Lower lobe of right lung (tissue), 2 donors: ENCODE data around the gene NME7. TPM values are rescaled to one million over a fixed set of nuclear protein-coding genes. Genes with fewer than 3 reads are reported as not detected.

ENCODE experiments used
- ATAC-seq, 2 donors: fragments of 200-7000 bp; cut with Tn5 transposase; one replicate each; pipeline ENCODE4 v1.9.1; 2020 to 2022; ENCODE audit warnings: mild to moderate bottlenecking in 2 of 2, moderate library complexity in 2 of 2
- DNase-seq: peaks from one replicate; pipeline ENCODE4 v3.0.0-alpha.2; 2020
- H3K27ac ChIP-seq: fragments of 200-600 bp; one replicate; pipeline ENCODE4 v1.8.0; 2022
- H3K27me3 ChIP-seq: fragments of 200-600 bp; one replicate; pipeline ENCODE4 v1.8.0; 2022; ENCODE audit warnings: low read depth
- H3K36me3 ChIP-seq: fragments of 200-600 bp; one replicate; pipeline ENCODE4 v1.8.0; 2022; ENCODE audit warnings: mild to moderate bottlenecking
- H3K4me1 ChIP-seq: fragments of 200-600 bp; one replicate; pipeline ENCODE4 v1.8.0; 2022
- H3K4me3 ChIP-seq: fragments of 200-600 bp; one replicate; pipeline ENCODE4 v1.8.0; 2022; ENCODE audit warnings: mild to moderate bottlenecking
- H3K9me3 ChIP-seq: fragments of 200-600 bp; one replicate; pipeline ENCODE4 v1.8.0; 2022
- CTCF ChIP-seq: fragments of 200-600 bp; IDR thresholded peaks from one replicate; pipeline ENCODE4 v1.8.0; 2022; ENCODE audit warnings: antibody characterized with exemption, mild to moderate bottlenecking
- intact Hi-C: fragments of 100-400 bp; cut with DNase I; formaldehyde crosslinking; loops from one replicate; pipeline ENCODE4 v1.11.0; 2022
- total RNA-seq: library from RNA; stranded (reverse); fragmentation: NEBNext Ultra II Directional; extraction: Animal tissue kit (Norgen Biotek cat#: 25700); gene quantifications from one replicate; pipeline ENCODE4 v1.2.1, GENCODE V29; 2021
- donor health status: DM: no; HTN: yes; CAD: no; lungs with severe emphysema.

Gene NME7
- total RNA-seq, 1 donor from 2014 or later: 17.3 TPM

GRCh38 chr1:169202791-169203665 lies 164.6 kb downstream of the NME7 start:
- ATAC-seq: no peak
- TF ChIP-seq CTCF: no peak
- Histone ChIP-seq H3K27ac (no peak overlapping the region), H3K27me3 (no peaks in the 10 kb centered on the region), H3K36me3 (no peaks in the 10 kb centered on the region), H3K4me3 (no peak overlapping the region), H3K4me1 (no peaks in the 10 kb centered on the region), H3K9me3 (no peaks in the 10 kb centered on the region)
- intact Hi-C loops: no loop called here
- DNase-seq: no peak

GRCh38 chr1:169201084-169201619 lies 166.4 kb downstream of the NME7 start:
- no peaks in the 10 kb centered on the region for H3K4me1 ChIP-seq
- intact Hi-C loops: no loop called here
- TF ChIP-seq CTCF: no peak
- H3K9me3 ChIP-seq: no peaks in the 10 kb centered on the region
- H3K4me3 ChIP-seq: no peak overlapping the region
- ATAC-seq (no peak), DNase-seq (no peak)
- no peaks in the 10 kb centered on the region for H3K36me3 ChIP-seq
- no peaks in the 10 kb centered on the region for H3K27me3 ChIP-seq
- H3K27ac ChIP-seq: no peak overlapping the region

GRCh38 chr1:169200319-169200718 lies 167.3 kb downstream of the NME7 start:
- no peak for DNase-seq
- no peaks in the 10 kb centered on the region for H3K9me3 ChIP-seq
- ATAC-seq: no peak
- no peaks in the 10 kb centered on the region for H3K36me3 ChIP-seq
- no peak overlapping the region for H3K4me3 ChIP-seq
- H3K4me1 ChIP-seq: no peaks in the 10 kb centered on the region
- intact Hi-C loops: no loop called here
- no peak for TF ChIP-seq CTCF
- H3K27me3 ChIP-seq: no peaks in the 10 kb centered on the region
- H3K27ac ChIP-seq: no peak overlapping the region

- no peak for ATAC-seq
- H3K27me3 ChIP-seq: no peaks in the 10 kb centered on the region
- H3K4me1 ChIP-seq: no peaks in the 10 kb centered on the region
- intact Hi-C loops: no loop called here
- DNase-seq: no peak
- no peaks in the 10 kb centered on the region for H3K9me3 ChIP-seq
- no peaks in the 10 kb centered on the region for H3K36me3 ChIP-seq
- no peak overlapping the region for H3K27ac ChIP-seq
- TF ChIP-seq CTCF: no peak
- H3K4me3 ChIP-seq: no peak overlapping the region
These were observed 171.0 kb downstream of the NME7 start for GRCh38 chr1:169196581-169196980.

DNA sequence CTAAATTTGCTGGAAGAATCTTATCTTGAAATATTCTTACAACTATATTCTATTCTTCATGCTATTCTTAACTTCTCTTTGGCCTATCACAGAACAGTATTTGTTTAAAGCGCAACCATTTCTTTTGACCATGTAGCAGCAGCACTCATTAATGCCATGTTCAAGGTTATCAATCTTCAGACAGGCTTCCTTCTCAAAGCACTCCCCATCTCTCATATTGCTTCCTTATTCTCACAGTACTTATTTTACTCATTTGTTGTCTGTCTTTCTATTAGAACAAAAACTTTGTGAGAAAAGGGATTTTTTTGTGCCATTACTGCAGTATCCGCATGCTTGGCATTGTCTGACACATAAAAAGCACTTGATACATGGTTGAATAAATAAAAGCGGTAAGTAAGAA lies 171.4 kb downstream of the NME7 start:
- Histone ChIP-seq H3K27ac (no peak overlapping the region), H3K36me3 (no peaks in the 10 kb centered on the region), H3K27me3 (no peaks in the 10 kb centered on the region), H3K4me3 (no peak overlapping the region), H3K4me1 (no peaks in the 10 kb centered on the region), H3K9me3 (no peaks in the 10 kb centered on the region)
- intact Hi-C loops: no loop called here
- no peak for TF ChIP-seq CTCF
- DNase-seq: no peak
- no peak for ATAC-seq
